Measurements from ENCODE around the gene CUL2. TPM values are rescaled to one million over a fixed set of nuclear protein-coding genes. Genes with fewer than 3 reads are reported as not detected.
"Not testable (repeated sequence)": the region's sequence is repeated elsewhere in the genome, so short reads cannot be mapped to it uniquely, and the experiment has no call there.

CUL2 gene
- total and polyA plus RNA-seq, 10 of the 15 experiments (the other 5 are each of a cell fraction or from before 2014, with no cell fraction given) = 11.9 to 56.5 (median 33.2) TPM

DNA sequence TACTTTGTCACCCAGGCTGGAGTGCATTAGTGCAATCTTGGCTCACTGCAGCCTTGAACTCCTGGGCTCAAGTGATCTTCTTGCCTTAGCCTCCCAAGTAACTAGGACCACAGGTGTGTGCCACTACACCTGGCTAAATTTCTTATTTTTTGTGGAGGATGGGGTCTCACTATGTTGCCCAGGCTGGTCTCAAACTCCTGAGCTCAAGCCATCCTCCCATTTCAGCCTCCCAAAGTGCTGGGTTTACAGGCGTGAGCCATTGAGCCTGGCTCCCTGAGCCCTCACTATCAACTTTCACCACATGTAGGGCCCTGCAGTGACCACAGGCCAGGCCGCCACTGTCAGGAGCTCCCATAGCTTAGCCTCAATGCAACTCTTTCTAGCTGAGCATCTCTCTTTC lies 110.2 kb downstream of the CUL2 start (continued):
- TF ChIP-seq, protein P1, sequence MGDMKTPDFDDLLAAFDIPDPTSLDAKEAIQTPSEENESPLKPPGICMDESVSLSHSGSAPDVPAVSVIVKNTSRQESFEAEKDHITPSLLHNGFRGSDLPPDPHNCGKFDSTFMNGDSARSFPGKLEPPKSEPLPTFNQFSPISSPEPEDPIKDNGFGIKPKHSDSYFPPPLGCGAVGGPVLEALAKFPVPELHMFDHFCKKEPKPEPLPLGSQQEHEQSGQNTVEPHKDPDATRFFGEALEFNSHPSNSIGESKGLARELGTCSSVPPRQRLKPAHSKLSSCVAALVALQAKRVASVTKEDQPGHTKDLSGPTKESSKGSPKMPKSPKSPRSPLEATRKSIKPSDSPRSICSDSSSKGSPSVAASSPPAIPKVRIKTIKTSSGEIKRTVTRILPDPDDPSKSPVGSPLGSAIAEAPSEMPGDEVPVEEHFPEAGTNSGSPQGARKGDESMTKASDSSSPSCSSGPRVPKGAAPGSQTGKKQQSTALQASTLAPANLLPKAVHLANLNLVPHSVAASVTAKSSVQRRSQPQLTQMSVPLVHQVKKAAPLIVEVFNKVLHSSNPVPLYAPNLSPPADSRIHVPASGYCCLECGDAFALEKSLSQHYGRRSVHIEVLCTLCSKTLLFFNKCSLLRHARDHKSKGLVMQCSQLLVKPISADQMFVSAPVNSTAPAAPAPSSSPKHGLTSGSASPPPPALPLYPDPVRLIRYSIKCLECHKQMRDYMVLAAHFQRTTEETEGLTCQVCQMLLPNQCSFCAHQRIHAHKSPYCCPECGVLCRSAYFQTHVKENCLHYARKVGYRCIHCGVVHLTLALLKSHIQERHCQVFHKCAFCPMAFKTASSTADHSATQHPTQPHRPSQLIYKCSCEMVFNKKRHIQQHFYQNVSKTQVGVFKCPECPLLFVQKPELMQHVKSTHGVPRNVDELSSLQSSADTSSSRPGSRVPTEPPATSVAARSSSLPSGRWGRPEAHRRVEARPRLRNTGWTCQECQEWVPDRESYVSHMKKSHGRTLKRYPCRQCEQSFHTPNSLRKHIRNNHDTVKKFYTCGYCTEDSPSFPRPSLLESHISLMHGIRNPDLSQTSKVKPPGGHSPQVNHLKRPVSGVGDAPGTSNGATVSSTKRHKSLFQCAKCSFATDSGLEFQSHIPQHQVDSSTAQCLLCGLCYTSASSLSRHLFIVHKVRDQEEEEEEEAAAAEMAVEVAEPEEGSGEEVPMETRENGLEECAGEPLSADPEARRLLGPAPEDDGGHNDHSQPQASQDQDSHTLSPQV (IDR thresholded peaks at IDR 0.05) = no peak

- intact Hi-C loops (cut with micrococcal nuclease; ENCODE audit: unreplicated experiment) (no loop called here), in situ Hi-C loops (cut with MboI) (no loop called here)
- no peak for DNase-seq (ENCODE audit: low read depth, low spot score)
- RAD21 ChIA-PET (ENCODE audit: unreplicated experiment) = interaction anchor here (0.7 kb wide), 1 partner anchor 22 kb away, joined by 3 read pairs; no protein-coding TSS in a partner anchor
- Histone ChIP-seq H3K4me1 (ENCODE audit: control insufficient read depth, insufficient read depth, low read length) (no peaks in the 10 kb centered on the region), H3K79me2 (ENCODE audit: control insufficient read depth, insufficient read depth, low read length) (no peaks in the 10 kb centered on the region), H3K27ac (ENCODE audit: control insufficient read depth, insufficient read depth) (no peak overlapping the region), H4K20me1 (ENCODE audit: control insufficient read depth, insufficient read depth) (no peaks in the 10 kb centered on the region), H3K9me3 (replicated peaks; ENCODE audit: control insufficient read depth, insufficient read depth, low read length) (peaks cover 1% of the 10 kb centered on the region; the same call in 1 of the 3 replicates), H3K4me2 (ENCODE audit: control insufficient read depth, insufficient read depth) (no peak overlapping the region), H3K9ac (ENCODE audit: control insufficient read depth, insufficient read depth, low read length) (no peak overlapping the region), H2AFZ (ENCODE audit: control insufficient read depth, low read depth, low read length) (no peak overlapping the region), H3K36me3 (ENCODE audit: control insufficient read depth in 2 of 2, insufficient read depth in 2 of 2, low read length in 1 of 2) (no peaks in the 10 kb centered on the region), H3K27me3 (replicated peaks in 1 of 2; ENCODE audit: control insufficient read depth in 2 of 2, insufficient read depth in 2 of 2, low read length in 1 of 2) (no peaks in the 10 kb centered on the region), H3K4me3 (no peak overlapping the region)
- TF ChIP-seq ZNF274 (IDR thresholded peaks at IDR 0.05; ENCODE audit: insufficient read depth, insufficient read length) (no peak), SIN3A (IDR thresholded peaks at IDR 0.05; ENCODE audit: low read depth, low read length) (no peak), E2F8 (IDR thresholded peaks at IDR 0.05; ENCODE audit: low read depth, partially characterized antibody) (no peak), EED (IDR thresholded peaks at IDR 0.05; ENCODE audit: low read depth) (no peak), MTA3 (IDR thresholded peaks at IDR 0.05; ENCODE audit: borderline replicate concordance, low read length) (no peak), SMC3 (IDR thresholded peaks at IDR 0.05; ENCODE audit: borderline replicate concordance, low read length) (no peak), ZSCAN29 (IDR thresholded peaks at IDR 0.05) (no peak), STAT1 (conservative IDR thresholded peaks at IDR 0.05) (no peak)
- SMC1A ChIA-PET (ENCODE audit: uncharacterized antibody, unreplicated experiment) = no interaction called here
- CTCF ChIA-PET = interaction anchor here (0.6 kb wide), 1 partner anchor 255 kb away, joined by 3 read pairs; no protein-coding TSS in a partner anchor
- WGBS (ENCODE audit: insufficient coverage, insufficient replicate concordance, low lambda C conversion rate, missing lambda C conversion rate) = 46% methylated on average over 7 of the region's 7 CpGs
- BruUV-seq (replicated peaks) = no TSS peak
- POLR2A ChIA-PET = no interaction called here
- no peak for ATAC-seq
- FAIRE-seq = no peak
Observed at GRCh38 chr10:34978080-34978479, 112.1 kb downstream of the CUL2 start.

DNA sequence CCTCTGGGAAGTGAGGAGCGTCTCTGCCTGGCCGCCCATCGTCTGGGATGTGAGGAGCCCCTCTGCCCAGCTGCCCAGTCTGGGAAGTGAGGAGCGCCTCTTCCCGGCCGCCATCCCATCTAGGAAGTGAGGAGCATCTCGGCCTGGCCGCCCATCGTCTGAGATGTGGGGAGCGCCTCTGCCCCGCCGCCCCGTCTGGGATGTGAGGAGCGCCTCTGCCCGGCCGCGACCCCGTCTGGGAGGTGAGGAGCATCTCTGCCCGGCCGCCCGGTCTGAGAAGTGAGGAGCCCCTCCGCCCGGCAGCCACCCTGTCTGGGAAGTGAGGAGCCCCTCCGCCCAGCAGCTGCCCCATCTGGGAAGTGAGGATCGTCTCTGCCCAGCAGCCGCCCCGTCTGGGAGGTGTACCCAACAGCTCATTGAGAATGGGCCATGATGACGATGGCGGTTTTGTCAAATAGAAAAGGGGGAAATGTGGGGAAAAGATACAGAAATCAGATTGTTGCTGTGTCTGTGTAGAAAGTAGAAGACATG lies 113.7 kb downstream of the CUL2 start:
- H3K27me3 ChIP-seq (replicated peaks in 1 of 2; ENCODE audit: control insufficient read depth in 2 of 2, insufficient read depth in 2 of 2, low read length in 1 of 2); H3K4me3 ChIP-seq; H3K4me1 ChIP-seq (ENCODE audit: control insufficient read depth, insufficient read depth, low read length); H3K9me3 ChIP-seq (replicated peaks; ENCODE audit: control insufficient read depth, insufficient read depth, low read length); CTCF ChIA-PET; intact Hi-C loops (cut with micrococcal nuclease; ENCODE audit: unreplicated experiment); H3K9ac ChIP-seq (ENCODE audit: control insufficient read depth, insufficient read depth, low read length); BruUV-seq (replicated peaks); H4K20me1 ChIP-seq (ENCODE audit: control insufficient read depth, insufficient read depth); H2AFZ ChIP-seq (ENCODE audit: control insufficient read depth, low read depth, low read length); H3K4me2 ChIP-seq (ENCODE audit: control insufficient read depth, insufficient read depth); FAIRE-seq; RAD21 ChIA-PET (ENCODE audit: unreplicated experiment); DNase-seq (ENCODE audit: low read depth, low spot score); POLR2A ChIA-PET; in situ Hi-C loops (cut with MboI); H3K36me3 ChIP-seq (ENCODE audit: control insufficient read depth in 2 of 2, insufficient read depth in 2 of 2, low read length in 1 of 2); H3K79me2 ChIP-seq (ENCODE audit: control insufficient read depth, insufficient read depth, low read length); H3K27ac ChIP-seq (ENCODE audit: control insufficient read depth, insufficient read depth); SMC1A ChIA-PET (ENCODE audit: uncharacterized antibody, unreplicated experiment); ATAC-seq: not testable (repeated sequence)
- 82% methylated on average over 25 of the region's 29 CpGs for WGBS (ENCODE audit: insufficient coverage, insufficient replicate concordance, low lambda C conversion rate, missing lambda C conversion rate)

Data from GM12878 (cell line).